ENCODE measurements around the gene ZBTB43.

Gene ZBTB43

GRCh38 chr9:126804696-126805553 is at the start of gene ZBTB43:
Gene ZBTB43 (plus strand): TSS chr9:126805040. CDS start chr9:126832510, 27,470 bp downstream.
- no peaks in the 10 kb centered on the region for H3K9me3 ChIP-seq (ENCODE audit: control insufficient read depth, low read length)
- peaks cover 19% of the 10 kb centered on the region for H3K36me3 ChIP-seq (ENCODE audit: control insufficient read depth, insufficient read depth, low read length, severe bottlenecking)
- peaks cover 37% of the 10 kb centered on the region for H3K4me1 ChIP-seq (ENCODE audit: control insufficient read depth, insufficient read depth, low read length)
- no peaks in the 10 kb centered on the region for H3K27me3 ChIP-seq (replicated peaks; ENCODE audit: control insufficient read depth, insufficient read depth, low read length)
- peak within 1 kb of the TSS; percentile 97 for H3K9ac ChIP-seq (ENCODE audit: low read length)
- H3K4me3 ChIP-seq (ENCODE audit: low read length), result peak within 1 kb of the TSS; percentile 98
- DNase-seq (ENCODE audit: low read depth), result peak; percentile 99

- no peak for DNase-seq (ENCODE audit: low read depth)
- H3K4me3 ChIP-seq (ENCODE audit: low read length), result no peak overlapping the region
- H3K27me3 ChIP-seq (replicated peaks; ENCODE audit: control insufficient read depth, insufficient read depth, low read length), result peaks cover 54% of the 10 kb centered on the region
- no peaks in the 10 kb centered on the region for H3K9me3 ChIP-seq (ENCODE audit: control insufficient read depth, low read length)
- H3K36me3 ChIP-seq (ENCODE audit: control insufficient read depth, insufficient read depth, low read length, severe bottlenecking), result no peaks in the 10 kb centered on the region
- no peak overlapping the region for H3K9ac ChIP-seq (ENCODE audit: low read length)
- H3K4me1 ChIP-seq (ENCODE audit: control insufficient read depth, insufficient read depth, low read length), result no peaks in the 10 kb centered on the region
Observed at GRCh38 chr9:126755317-126755875, 49.4 kb upstream of the ZBTB43 start.

- Histone ChIP-seq H3K9ac (ENCODE audit: low read length) (no peak overlapping the region), H3K36me3 (ENCODE audit: control insufficient read depth, insufficient read depth, low read length, severe bottlenecking) (no peaks in the 10 kb centered on the region), H3K9me3 (ENCODE audit: control insufficient read depth, low read length) (no peaks in the 10 kb centered on the region), H3K27me3 (replicated peaks; ENCODE audit: control insufficient read depth, insufficient read depth, low read length) (peaks cover 49% of the 10 kb centered on the region), H3K4me1 (ENCODE audit: control insufficient read depth, insufficient read depth, low read length) (no peaks in the 10 kb centered on the region), H3K4me3 (ENCODE audit: low read length) (no peak overlapping the region)
- no peak for DNase-seq (ENCODE audit: low read depth)
Observed at GRCh38 chr9:126756238-126756637, 48.6 kb upstream of the ZBTB43 start.

GRCh38 chr9:126756876-126757415 is 47.9 kb upstream of the ZBTB43 start:
- Histone ChIP-seq H3K9ac (ENCODE audit: low read length) (no peak overlapping the region), H3K4me3 (ENCODE audit: low read length) (no peak overlapping the region), H3K36me3 (ENCODE audit: control insufficient read depth, insufficient read depth, low read length, severe bottlenecking) (no peaks in the 10 kb centered on the region), H3K27me3 (replicated peaks; ENCODE audit: control insufficient read depth, insufficient read depth, low read length) (peaks cover 49% of the 10 kb centered on the region), H3K9me3 (ENCODE audit: control insufficient read depth, low read length) (no peaks in the 10 kb centered on the region), H3K4me1 (ENCODE audit: control insufficient read depth, insufficient read depth, low read length) (no peaks in the 10 kb centered on the region)
- no peak for DNase-seq (ENCODE audit: low read depth)

GRCh38 chr9:126758916-126759585 is 45.8 kb upstream of the ZBTB43 start:
- no peaks in the 10 kb centered on the region for H3K4me1 ChIP-seq (ENCODE audit: control insufficient read depth, insufficient read depth, low read length)
- H3K36me3 ChIP-seq (ENCODE audit: control insufficient read depth, insufficient read depth, low read length, severe bottlenecking), result no peaks in the 10 kb centered on the region
- no peak overlapping the region for H3K4me3 ChIP-seq (ENCODE audit: low read length)
- no peak for DNase-seq (ENCODE audit: low read depth)
- H3K27me3 ChIP-seq (replicated peaks; ENCODE audit: control insufficient read depth, insufficient read depth, low read length), result peaks cover 43% of the 10 kb centered on the region
- no peak overlapping the region for H3K9ac ChIP-seq (ENCODE audit: low read length)
- H3K9me3 ChIP-seq (ENCODE audit: control insufficient read depth, low read length), result no peaks in the 10 kb centered on the region

- H3K9ac ChIP-seq (ENCODE audit: low read length), result no peak overlapping the region
- peaks cover 28% of the 10 kb centered on the region for H3K27me3 ChIP-seq (replicated peaks; ENCODE audit: control insufficient read depth, insufficient read depth, low read length)
- DNase-seq (ENCODE audit: low read depth), result no peak
- no peaks in the 10 kb centered on the region for H3K36me3 ChIP-seq (ENCODE audit: control insufficient read depth, insufficient read depth, low read length, severe bottlenecking)
- H3K9me3 ChIP-seq (ENCODE audit: control insufficient read depth, low read length), result no peaks in the 10 kb centered on the region
- no peak overlapping the region for H3K4me3 ChIP-seq (ENCODE audit: low read length)
- H3K4me1 ChIP-seq (ENCODE audit: control insufficient read depth, insufficient read depth, low read length), result no peaks in the 10 kb centered on the region
Observed at GRCh38 chr9:126761274-126761673, 43.6 kb upstream of the ZBTB43 start.

- Histone ChIP-seq H3K9me3 (ENCODE audit: control insufficient read depth, low read length) (no peaks in the 10 kb centered on the region), H3K4me3 (ENCODE audit: low read length) (no peak overlapping the region), H3K27me3 (replicated peaks; ENCODE audit: control insufficient read depth, insufficient read depth, low read length) (peaks cover 18% of the 10 kb centered on the region), H3K9ac (ENCODE audit: low read length) (no peak overlapping the region), H3K36me3 (ENCODE audit: control insufficient read depth, insufficient read depth, low read length, severe bottlenecking) (no peaks in the 10 kb centered on the region), H3K4me1 (ENCODE audit: control insufficient read depth, insufficient read depth, low read length) (no peaks in the 10 kb centered on the region)
- no peak for DNase-seq (ENCODE audit: low read depth)
Observed at GRCh38 chr9:126763130-126763764, 41.6 kb upstream of the ZBTB43 start.

- DNase-seq (ENCODE audit: low read depth), result peak; percentile 66
- Histone ChIP-seq H3K36me3 (ENCODE audit: control insufficient read depth, insufficient read depth, low read length, severe bottlenecking) (no peaks in the 10 kb centered on the region), H3K4me1 (ENCODE audit: control insufficient read depth, insufficient read depth, low read length) (no peaks in the 10 kb centered on the region), H3K4me3 (ENCODE audit: low read length) (no peak overlapping the region), H3K27me3 (replicated peaks; ENCODE audit: control insufficient read depth, insufficient read depth, low read length) (peaks cover 33% of the 10 kb centered on the region), H3K9me3 (ENCODE audit: control insufficient read depth, low read length) (peaks cover 5% of the 10 kb centered on the region), H3K9ac (ENCODE audit: low read length) (no peak overlapping the region)
Observed at GRCh38 chr9:126773004-126773607, 31.7 kb upstream of the ZBTB43 start.

- Histone ChIP-seq H3K4me1 (ENCODE audit: control insufficient read depth, insufficient read depth, low read length) (no peaks in the 10 kb centered on the region), H3K4me3 (ENCODE audit: low read length) (no peak overlapping the region), H3K27me3 (replicated peaks; ENCODE audit: control insufficient read depth, insufficient read depth, low read length) (peaks cover 50% of the 10 kb centered on the region), H3K9me3 (ENCODE audit: control insufficient read depth, low read length) (no peaks in the 10 kb centered on the region), H3K36me3 (ENCODE audit: control insufficient read depth, insufficient read depth, low read length, severe bottlenecking) (no peaks in the 10 kb centered on the region), H3K9ac (ENCODE audit: low read length) (no peak overlapping the region)
- no peak for DNase-seq (ENCODE audit: low read depth)
Observed at GRCh38 chr9:126775926-126776325, 28.9 kb upstream of the ZBTB43 start.

- peaks cover 61% of the 10 kb centered on the region for H3K27me3 ChIP-seq (replicated peaks; ENCODE audit: control insufficient read depth, insufficient read depth, low read length)
- no peaks in the 10 kb centered on the region for H3K36me3 ChIP-seq (ENCODE audit: control insufficient read depth, insufficient read depth, low read length, severe bottlenecking)
- H3K4me1 ChIP-seq (ENCODE audit: control insufficient read depth, insufficient read depth, low read length), result no peaks in the 10 kb centered on the region
- no peaks in the 10 kb centered on the region for H3K9me3 ChIP-seq (ENCODE audit: control insufficient read depth, low read length)
- no peak for DNase-seq (ENCODE audit: low read depth)
- H3K9ac ChIP-seq (ENCODE audit: low read length), result no peak overlapping the region
- H3K4me3 ChIP-seq (ENCODE audit: low read length), result no peak overlapping the region
Observed at GRCh38 chr9:126777733-126778132, 27.1 kb upstream of the ZBTB43 start.
